NCI-H1694 treated with DMSO at 0.1 percent for 48 hours (cell line): ENCODE measurements around the gene DUS2.
"Not testable (repeated sequence)": the region's sequence is repeated elsewhere in the genome, so short reads cannot be mapped to it uniquely, and the experiment has no call there.

Experiments used
- DNase-seq: peaks from one replicate; lab custom pipeline; 2025; lab: John Stamatoyannopoulos, UW

The DUS2 gene

GRCh38 chr16:68091380-68092261 lies 68.5 kb downstream of the DUS2 start:
- peak; percentile 6 for DNase-seq

GRCh38 chr16:68092275-68092674 lies 69.2 kb downstream of the DUS2 start:
- not testable (repeated sequence) for DNase-seq

GRCh38 chr16:68093816-68094613 lies 70.9 kb downstream of the DUS2 start:
- DNase-seq, result no peak

- DNase-seq, result no peak
Measured at GRCh38 chr16:68094614-68094934, 71.5 kb downstream of the DUS2 start.

- no peak for DNase-seq
Measured at GRCh38 chr16:68096491-68096890, 73.4 kb downstream of the DUS2 start.

- DNase-seq, result no peak
Measured at GRCh38 chr16:68097088-68097487, 74.0 kb downstream of the DUS2 start.

- DNase-seq, result no peak
Measured at GRCh38 chr16:68097895-68098294, 74.8 kb downstream of the DUS2 start.

GRCh38 chr16:68100488-68100887 lies 77.4 kb downstream of the DUS2 start:
- DNase-seq, result no peak

GRCh38 chr16:68105611-68106010 lies 82.5 kb downstream of the DUS2 start:
- DNase-seq, result no peak

- not testable (repeated sequence) for DNase-seq
Measured at GRCh38 chr16:68107230-68107928, 84.3 kb downstream of the DUS2 start.

- DNase-seq, result not testable (repeated sequence)
Measured at GRCh38 chr16:68109156-68109555, 86.1 kb downstream of the DUS2 start.

- not testable (repeated sequence) for DNase-seq
Measured at GRCh38 chr16:68110611-68111010, 87.5 kb downstream of the DUS2 start.

- DNase-seq, result no peak
Measured at GRCh38 chr16:68111379-68111778, 88.3 kb downstream of the DUS2 start.

GRCh38 chr16:68113059-68113761 lies 90.1 kb downstream of the DUS2 start:
- no peak for DNase-seq

GRCh38 chr16:68113765-68114240 lies 90.7 kb downstream of the DUS2 start:
- no peak for DNase-seq

- not testable (repeated sequence) for DNase-seq
Measured at GRCh38 chr16:68114939-68115338, 91.9 kb downstream of the DUS2 start.

GRCh38 chr16:68115851-68116250 lies 92.8 kb downstream of the DUS2 start:
- DNase-seq, result no peak

GRCh38 chr16:68116256-68116867 lies 93.3 kb downstream of the DUS2 start:
- no peak for DNase-seq

GRCh38 chr16:68117884-68118283 lies 94.8 kb downstream of the DUS2 start:
- DNase-seq, result no peak

- not testable (repeated sequence) for DNase-seq
Measured at GRCh38 chr16:68118954-68119353, 95.9 kb downstream of the DUS2 start.

GRCh38 chr16:68120496-68120895 lies 97.4 kb downstream of the DUS2 start:
- not testable (repeated sequence) for DNase-seq
